ENCODE data around the gene NETO2. TPM values are rescaled to one million over a fixed set of nuclear protein-coding genes. Genes with fewer than 3 reads are reported as not detected.
"Not testable (repeated sequence)": the region's sequence is repeated elsewhere in the genome, so short reads cannot be mapped to it uniquely, and the experiment has no call there.

The NETO2 gene
- total and polyA plus RNA-seq, 7 donors = 1.6 to 30.5 (median 3.9) TPM

DNA sequence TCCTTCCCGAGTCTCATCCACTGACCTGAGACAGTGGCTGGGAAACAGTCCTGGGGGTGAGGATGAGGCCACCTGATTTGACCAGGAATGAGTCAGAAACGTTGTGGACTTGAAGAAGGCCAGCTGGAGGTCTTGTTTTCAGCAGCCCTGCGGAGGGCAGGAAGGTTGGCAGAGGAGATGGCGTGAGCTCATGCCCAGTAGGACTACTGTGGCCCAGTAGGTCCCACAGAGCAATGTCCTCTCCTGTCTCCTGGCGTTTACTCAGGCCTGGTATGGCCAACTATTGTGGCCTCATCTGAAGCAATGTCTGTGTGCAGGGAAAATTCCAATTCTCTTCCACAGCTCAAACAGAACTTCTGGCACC is 86.1 kb downstream of the NETO2 start:
- DNase-seq (no peak), ATAC-seq (no peak)
- H3K36me3 ChIP-seq (ENCODE audit: insufficient read depth in 1 of 2, low read depth in 1 of 2) = no peaks in the 10 kb centered on the region
- intact Hi-C loops (cut with DNase I) = loop anchor here in 1 of 2 donors (10.0 kb wide), 1 partner anchor 63 kb away; no protein-coding TSS in a partner anchor
- H3K27me3 ChIP-seq (ENCODE audit: insufficient read depth in 3 of 3, low read length in 2 of 3) = peaks cover 0 to 11% (median 4%) of the 10 kb centered on the region in 3 donors
- no peak overlapping the region for H3K27ac ChIP-seq
- no peaks in the 10 kb centered on the region for H3K4me1 ChIP-seq
- H3K4me3 ChIP-seq = no peak overlapping the region
- H3K9me3 ChIP-seq = no peaks in the 10 kb centered on the region
- 39 to 54% (median 42%) methylated on average over 5 of the region's 5 CpGs for WGBS, 3 donors
- TF ChIP-seq, protein P1, sequence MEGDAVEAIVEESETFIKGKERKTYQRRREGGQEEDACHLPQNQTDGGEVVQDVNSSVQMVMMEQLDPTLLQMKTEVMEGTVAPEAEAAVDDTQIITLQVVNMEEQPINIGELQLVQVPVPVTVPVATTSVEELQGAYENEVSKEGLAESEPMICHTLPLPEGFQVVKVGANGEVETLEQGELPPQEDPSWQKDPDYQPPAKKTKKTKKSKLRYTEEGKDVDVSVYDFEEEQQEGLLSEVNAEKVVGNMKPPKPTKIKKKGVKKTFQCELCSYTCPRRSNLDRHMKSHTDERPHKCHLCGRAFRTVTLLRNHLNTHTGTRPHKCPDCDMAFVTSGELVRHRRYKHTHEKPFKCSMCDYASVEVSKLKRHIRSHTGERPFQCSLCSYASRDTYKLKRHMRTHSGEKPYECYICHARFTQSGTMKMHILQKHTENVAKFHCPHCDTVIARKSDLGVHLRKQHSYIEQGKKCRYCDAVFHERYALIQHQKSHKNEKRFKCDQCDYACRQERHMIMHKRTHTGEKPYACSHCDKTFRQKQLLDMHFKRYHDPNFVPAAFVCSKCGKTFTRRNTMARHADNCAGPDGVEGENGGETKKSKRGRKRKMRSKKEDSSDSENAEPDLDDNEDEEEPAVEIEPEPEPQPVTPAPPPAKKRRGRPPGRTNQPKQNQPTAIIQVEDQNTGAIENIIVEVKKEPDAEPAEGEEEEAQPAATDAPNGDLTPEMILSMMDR (IDR thresholded peaks at IDR 0.05) = no peak

DNA sequence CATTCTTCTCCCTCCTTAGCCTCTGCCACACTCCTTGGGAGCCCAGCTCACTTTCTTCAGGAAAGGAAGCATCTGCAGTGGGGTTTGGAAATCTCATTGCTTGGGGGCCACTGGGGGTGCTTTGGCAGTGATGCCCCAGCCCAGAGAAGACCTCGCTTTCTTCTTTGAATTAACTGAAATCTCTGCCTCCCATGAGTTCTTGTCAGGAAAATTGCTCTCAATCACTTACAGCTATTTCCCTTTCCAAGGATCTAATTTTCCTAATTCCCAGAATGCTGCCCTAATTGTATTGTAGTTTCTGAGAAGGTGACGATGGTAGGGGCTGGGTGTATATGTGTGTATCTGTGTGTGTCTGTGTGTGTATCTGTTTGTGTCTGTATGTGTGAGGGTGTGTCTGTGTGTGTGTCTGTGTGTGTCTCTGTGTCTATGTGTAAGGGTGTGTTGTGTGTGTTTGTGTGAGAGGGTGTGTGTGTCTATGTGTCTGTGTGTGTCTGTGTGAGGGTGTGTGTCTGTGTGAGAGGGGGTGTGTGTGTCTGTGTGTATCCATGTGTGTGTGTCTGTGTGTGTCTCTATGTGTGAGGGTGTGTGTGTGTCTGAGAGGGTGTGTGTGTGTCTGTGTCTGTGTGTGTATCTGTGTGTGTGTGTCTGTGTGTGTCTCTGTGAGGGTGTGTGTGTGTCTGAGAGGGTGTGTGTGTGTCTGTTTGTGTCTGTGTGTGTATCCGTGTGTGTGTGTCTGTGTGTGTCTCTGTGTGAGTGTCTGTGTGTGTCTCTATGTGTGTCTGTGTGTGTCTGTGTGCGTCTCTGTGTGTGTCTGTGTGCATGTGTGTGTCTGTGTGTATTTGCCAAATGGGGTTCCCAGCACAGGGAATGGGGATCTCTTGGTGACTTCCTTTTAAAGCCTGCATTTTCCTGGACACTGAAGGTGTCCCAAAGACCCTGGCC is 86.8 kb downstream of the NETO2 start:
- H3K27me3 ChIP-seq (ENCODE audit: insufficient read depth in 3 of 3, low read length in 2 of 3) = peaks cover 0 to 11% (median 4%) of the 10 kb centered on the region in 3 donors
- no peaks in the 10 kb centered on the region for H3K4me1 ChIP-seq
- TF ChIP-seq, protein P1 (IDR thresholded peaks at IDR 0.05) = no peak
- ATAC-seq = no peak
- 81 to 82% (median 81%) methylated on average over 4 of the region's 4 CpGs for WGBS, 3 donors
- no peaks in the 10 kb centered on the region for H3K9me3 ChIP-seq
- DNase-seq = no peak
- H3K36me3 ChIP-seq (ENCODE audit: insufficient read depth in 1 of 2, low read depth in 1 of 2) = no peaks in the 10 kb centered on the region
- no peak overlapping the region for H3K27ac ChIP-seq
- H3K4me3 ChIP-seq = no peak overlapping the region
- intact Hi-C loops (cut with DNase I) = loop anchor here in 1 of 2 donors (10.0 kb wide), 1 partner anchor 62 kb away; no protein-coding TSS in a partner anchor

DNA sequence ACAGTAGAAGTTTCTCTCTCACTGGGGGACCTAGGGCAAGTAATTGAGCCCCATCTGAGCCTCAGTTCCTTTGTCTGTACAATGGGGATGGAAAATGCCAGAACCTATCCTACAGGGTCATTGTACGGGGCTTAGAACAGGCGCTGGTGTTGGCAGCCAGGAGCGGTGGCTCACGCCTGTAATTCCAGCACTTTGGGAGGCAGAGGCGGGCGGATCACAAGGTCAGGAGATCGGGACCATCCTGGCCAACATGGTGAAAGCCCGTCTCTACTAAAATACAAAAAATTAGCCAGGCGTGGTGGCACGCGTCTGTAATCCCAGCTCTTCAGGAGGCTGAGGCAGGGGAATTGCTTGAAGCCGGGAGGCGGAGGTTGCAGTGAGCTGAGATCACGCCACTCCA is 87.7 kb downstream of the NETO2 start:
- not testable (repeated sequence) for ATAC-seq; DNase-seq; H3K27ac ChIP-seq; H3K9me3 ChIP-seq; H3K4me3 ChIP-seq; H3K4me1 ChIP-seq; H3K36me3 ChIP-seq (ENCODE audit: insufficient read depth in 1 of 2, low read depth in 1 of 2)
- 80 to 87% (median 84%) methylated on average over 14 of the region's 14 CpGs for WGBS, 3 donors
- peaks cover 0 to 11% (median 4%) of the 10 kb centered on the region in 3 donors for H3K27me3 ChIP-seq (ENCODE audit: insufficient read depth in 3 of 3, low read length in 2 of 3)
- intact Hi-C loops (cut with DNase I) = loop anchor here in 1 of 2 donors (10.0 kb wide), 1 partner anchor 61 kb away; no protein-coding TSS in a partner anchor

DNA sequence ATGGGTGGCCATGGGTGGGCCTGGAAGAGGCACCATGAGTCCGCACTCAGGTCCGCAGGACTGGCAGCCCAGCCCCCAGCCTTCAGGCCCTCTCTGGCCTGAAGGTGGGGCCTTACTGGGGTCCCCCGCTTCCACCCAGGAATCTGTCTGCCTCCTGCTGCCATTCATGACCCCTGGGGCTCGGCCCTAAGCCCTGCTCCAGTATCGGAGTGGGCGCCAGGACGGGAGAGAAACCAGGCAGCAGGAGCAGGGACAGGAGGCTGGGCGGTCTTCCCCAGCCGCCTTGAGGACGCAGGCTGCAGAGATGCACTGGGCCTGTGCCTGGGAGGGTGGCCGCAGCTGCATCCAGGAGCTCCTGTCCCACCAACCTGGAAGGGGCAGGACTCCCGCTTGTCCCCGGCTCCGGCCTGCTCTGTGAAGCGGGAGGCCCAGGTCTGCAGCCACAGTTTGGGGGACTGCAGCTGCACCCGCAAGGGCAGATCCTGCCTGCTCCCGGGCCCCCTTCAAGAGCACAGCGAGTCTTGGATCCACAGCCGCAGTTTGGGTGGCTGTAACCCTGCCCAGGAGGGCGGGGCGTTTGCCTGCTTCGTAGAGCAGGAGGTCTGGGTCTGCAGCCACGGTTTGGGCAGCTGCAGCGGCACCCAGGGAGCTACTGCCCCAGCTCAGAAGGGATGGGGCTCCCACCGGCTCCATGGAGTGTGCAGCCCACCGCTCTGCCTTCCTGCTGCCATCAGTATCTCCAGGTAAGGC is 88.4 kb downstream of the NETO2 start:
- intact Hi-C loops (cut with DNase I) = loop anchor here in 1 of 2 donors (10.0 kb wide), 1 partner anchor 61 kb away; no protein-coding TSS in a partner anchor
- TF ChIP-seq, protein P1 (IDR thresholded peaks at IDR 0.05) = no peak
- peaks cover 0 to 11% (median 4%) of the 10 kb centered on the region in 3 donors for H3K27me3 ChIP-seq (ENCODE audit: insufficient read depth in 3 of 3, low read length in 2 of 3)
- H3K27ac ChIP-seq = no peak overlapping the region
- no peak for DNase-seq
- 79 to 86% (median 80%) methylated on average over 25 to 26 of the region's 26 CpGs for whole genome bisulfite sequencing, 3 donors
- no peaks in the 10 kb centered on the region for H3K9me3 ChIP-seq
- ATAC-seq = no peak
- H3K4me1 ChIP-seq = no peaks in the 10 kb centered on the region
- no peak overlapping the region for H3K4me3 ChIP-seq
- no peaks in the 10 kb centered on the region for H3K36me3 ChIP-seq (ENCODE audit: insufficient read depth in 1 of 2, low read depth in 1 of 2)

DNA sequence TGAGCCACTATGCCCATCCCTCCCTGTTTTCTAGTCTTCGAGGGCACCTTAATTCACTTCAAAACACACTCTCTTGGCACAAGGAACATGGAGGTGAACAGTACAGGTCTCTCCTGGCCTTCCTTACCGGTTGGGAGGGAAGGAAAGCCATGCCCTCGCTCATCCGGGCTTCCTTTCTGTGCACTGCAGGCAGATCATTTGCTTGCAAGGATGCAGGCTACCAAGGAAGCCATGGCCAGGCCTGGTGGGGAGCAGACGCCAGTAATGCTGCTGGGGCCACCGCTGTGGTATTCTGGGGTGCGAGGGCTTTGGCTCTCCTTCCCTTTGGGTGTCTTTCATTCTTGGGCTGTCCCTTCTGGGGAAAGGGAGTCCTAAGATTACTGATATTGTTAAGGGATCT is 89.4 kb downstream of the NETO2 start:
- no peak overlapping the region for H3K27ac ChIP-seq
- H3K4me1 ChIP-seq = no peaks in the 10 kb centered on the region
- H3K4me3 ChIP-seq = no peak overlapping the region
- H3K36me3 ChIP-seq (ENCODE audit: insufficient read depth in 1 of 2, low read depth in 1 of 2) = no peaks in the 10 kb centered on the region
- intact Hi-C loops (cut with DNase I) = loop anchor here in 1 of 2 donors (10.0 kb wide), 1 partner anchor 60 kb away; no protein-coding TSS in a partner anchor
- no peaks in the 10 kb centered on the region for H3K9me3 ChIP-seq
- ATAC-seq = no peak
- no peak for DNase-seq
- 87 to 94% (median 93%) methylated on average over 7 of the region's 7 CpGs for WGBS, 3 donors
- TF ChIP-seq, protein P1 (IDR thresholded peaks at IDR 0.05) = no peak
- H3K27me3 ChIP-seq (ENCODE audit: insufficient read depth in 3 of 3, low read length in 2 of 3) = peaks cover 0 to 8% (median 4%) of the 10 kb centered on the region in 3 donors
